HT1080 (cell line): ENCODE results near the gene GOLGA8T. TPM values are rescaled to one million over a fixed set of nuclear protein-coding genes. Genes with fewer than 3 reads are reported as not detected.
"Not testable (repeated sequence)": the region's sequence is repeated elsewhere in the genome, so short reads cannot be mapped to it uniquely, and the experiment has no call there.

Source experiments
- DNase-seq: peaks from one replicate; pipeline ENCODE4 v3.0.0-alpha.2; 2015; ENCODE audit warnings: low read depth
- polyA plus RNA-seq, 2 experiments: library from polyadenylated mRNA; depleted of rRNA; stranded (reverse); fragments of >200 nt; gene quantifications; 2 replicates each; pipeline ENCODE4 v1.2.3, GENCODE V29; 2015
- total RNA-seq: library from RNA; depleted of rRNA; stranded (reverse); fragments of >200 nt; shearing (Covaris generic); gene quantifications from 2 replicates; pipeline ENCODE4 v1.2.3, GENCODE V29; 2014; rRNA removed

The GOLGA8T gene
- 0.06 and 0.17 TPM in 2 replicates for total RNA-seq
- polyA plus RNA-seq (2015; cell fraction: cytosol; rRNA removed) = not detected in 2 replicates
- 0.46 TPM in 1 of 2 replicates, not detected in the other for polyA plus RNA-seq (2015; cell fraction: nucleus; rRNA removed)

DNA sequence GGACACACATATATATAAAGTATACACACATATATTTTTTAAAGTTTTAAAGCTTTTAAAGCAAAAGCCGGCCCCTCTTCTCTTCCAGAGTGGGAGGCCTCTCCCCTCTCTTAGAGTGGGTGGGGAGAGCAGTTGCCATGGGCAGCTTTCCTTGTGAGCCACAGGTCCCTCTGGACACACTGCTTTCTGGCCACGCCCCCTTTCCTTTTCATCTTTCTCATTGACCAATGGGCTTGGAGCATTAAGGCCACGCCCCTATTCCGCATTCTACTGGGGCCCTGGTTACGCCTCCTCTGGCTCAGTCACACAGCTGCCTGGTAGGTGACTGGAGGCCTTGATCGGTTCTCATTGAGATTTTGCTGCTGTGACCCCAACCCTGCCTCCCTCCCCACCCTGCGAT is at the start of gene GOLGA8T:
Gene GOLGA8T (plus strand): TSS at position 301 of the 400 bp plus-strand sequence. CDS start 98 bp downstream, at position 399.
- not testable (repeated sequence) for DNase-seq

DNA sequence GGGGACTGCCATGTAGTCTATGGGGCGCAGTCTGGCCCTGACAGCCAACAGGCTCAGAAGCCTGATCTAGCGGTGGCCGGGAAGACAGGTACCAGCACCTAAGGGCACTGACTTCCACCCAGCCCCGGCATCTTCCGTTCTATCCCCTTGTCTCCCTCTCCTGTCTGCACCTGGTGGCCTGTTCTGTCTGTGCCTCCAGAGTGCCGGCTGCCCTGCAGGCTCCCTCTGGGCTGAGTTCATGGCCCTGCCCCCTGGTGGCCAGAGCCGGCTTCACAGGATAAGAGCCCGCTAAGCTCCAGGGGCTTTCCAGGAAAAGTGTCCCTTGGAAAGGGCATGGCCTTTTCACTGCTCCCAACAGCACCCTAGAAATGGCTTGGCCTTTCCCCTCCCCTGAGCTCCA is 37.0 kb upstream of the GOLGA8T start:
- DNase-seq = not testable (repeated sequence)

DNA sequence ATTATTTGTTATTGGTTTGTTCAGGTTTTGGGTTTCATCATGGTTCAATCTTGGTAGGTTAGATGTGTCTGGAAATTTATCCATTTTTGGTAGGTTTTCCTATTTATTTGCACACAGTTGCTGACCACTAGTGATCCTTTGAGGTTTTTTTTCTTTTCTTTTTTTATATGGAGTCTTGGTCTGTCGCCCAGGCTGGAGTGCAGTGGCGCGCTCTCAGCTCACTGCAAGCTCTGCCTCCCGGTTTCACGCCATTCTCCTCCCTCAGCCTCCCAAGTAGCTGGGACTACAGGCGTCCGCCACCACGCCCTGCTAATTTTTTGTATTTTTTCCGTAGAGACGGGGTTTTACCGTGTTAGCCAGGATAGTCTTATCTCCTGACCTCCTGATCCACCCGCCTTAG is 32.0 kb upstream of the GOLGA8T start:
- DNase-seq = not testable (repeated sequence)

- not testable (repeated sequence) for DNase-seq
These were observed 30.8 kb upstream of the GOLGA8T start for GRCh38 chr15:30103941-30104507.

DNA sequence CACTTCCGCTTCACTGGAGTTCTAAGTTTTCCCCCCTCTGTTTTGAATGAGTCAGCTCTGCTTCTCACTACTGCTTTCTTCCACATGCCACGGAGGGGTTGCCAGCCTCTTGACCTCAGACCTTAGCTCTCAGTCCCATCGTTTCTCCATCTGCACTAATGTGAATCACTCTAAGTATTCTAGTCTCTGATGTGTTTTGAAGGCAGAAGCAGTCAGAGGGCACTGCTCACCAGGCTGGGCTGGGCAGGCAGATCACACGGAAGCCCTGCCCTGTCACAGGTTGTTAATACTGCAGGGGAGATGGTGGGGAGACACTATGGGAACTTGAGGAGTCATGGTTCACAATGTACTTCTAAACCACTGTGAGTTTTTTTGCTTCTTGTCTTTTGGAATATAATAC is 24.3 kb upstream of the GOLGA8T start:
- DNase-seq = not testable (repeated sequence)

GRCh38 chr15:30130066-30130465 is 4.8 kb upstream of the GOLGA8T start:
- peak; percentile 0 for DNase-seq

DNA sequence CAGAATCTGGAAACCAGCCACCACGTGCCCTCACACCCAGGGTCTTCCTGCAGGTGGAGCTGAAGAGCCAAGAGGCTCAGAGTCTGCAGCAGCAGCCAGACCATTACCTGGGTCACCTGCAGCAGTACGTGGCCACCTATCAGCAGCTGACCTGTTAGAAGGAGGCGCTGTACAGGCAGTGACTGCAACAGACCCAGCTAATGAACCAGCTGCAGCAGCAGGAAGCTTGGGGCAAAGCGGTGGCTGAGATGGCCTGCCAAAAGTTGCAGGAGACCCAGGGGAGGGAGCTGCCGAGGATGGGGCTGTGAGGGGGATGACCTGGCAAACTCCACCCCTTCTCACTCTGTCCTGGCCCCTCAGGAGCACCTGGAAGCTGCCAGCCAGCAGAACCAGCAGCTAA is 8.4 kb downstream of the GOLGA8T start:
- DNase-seq = not testable (repeated sequence)

DNA sequence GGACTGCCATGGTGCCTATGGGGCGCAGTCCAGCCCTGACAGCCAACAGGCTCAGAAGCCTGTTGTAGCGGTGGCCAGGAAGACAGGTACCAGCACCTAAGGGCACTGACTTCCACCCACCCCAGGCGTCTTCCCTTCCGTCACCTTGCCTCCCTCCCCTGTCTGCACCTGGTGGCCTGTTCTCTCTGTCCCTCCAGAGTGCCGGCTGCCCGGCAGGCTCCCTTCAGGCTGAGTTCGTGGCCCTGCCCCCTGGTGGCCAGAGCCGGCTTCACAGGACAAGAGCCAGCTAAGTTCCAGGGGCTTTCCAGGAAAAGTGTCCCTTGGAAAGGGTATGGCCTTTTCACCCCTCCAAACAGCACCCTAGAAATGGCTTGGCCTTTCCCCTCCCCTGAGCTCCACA is 15.0 kb downstream of the GOLGA8T start:
- not testable (repeated sequence) for DNase-seq

GRCh38 chr15:30162479-30163357 is 27.9 kb downstream of the GOLGA8T start:
- not testable (repeated sequence) for DNase-seq

DNA sequence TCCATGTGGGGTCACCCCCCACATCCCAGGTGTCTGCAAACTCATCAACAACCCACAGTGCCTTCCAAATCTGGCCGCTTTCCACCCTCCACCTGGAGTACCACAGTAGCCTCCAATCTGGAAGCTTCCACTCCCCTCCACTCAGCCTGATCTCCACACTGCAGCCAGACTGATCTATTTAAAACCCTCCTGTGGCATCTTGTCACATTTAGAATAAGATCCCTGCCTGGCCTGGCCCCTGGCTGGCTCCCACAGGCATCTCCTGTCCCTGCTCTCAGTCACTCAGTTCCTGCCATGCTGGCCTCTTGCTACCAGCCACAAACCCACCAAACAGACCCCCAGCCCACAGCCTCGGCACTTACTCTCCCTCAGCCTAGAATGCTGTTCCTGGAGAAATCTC is 28.9 kb downstream of the GOLGA8T start:
- not testable (repeated sequence) for DNase-seq

DNA sequence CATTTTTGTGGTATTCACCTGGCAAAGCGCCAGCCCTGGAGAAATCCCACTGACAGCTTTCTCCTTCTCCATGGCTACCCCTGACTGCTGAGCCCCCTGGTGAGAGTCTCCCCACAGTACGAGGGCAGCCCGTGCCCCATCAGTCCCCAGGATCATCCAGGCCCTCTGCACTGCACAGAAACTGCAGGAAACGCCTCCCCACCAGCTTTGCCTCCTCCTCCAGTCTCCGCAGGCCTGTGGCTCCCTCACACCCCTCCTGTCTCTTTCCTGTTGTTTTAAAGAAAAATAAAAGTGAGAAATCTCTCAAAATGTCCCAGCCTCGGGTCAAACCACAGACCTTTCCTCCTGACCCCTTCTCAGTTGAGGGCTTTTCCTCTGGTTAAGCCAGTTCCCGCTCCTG is 29.4 kb downstream of the GOLGA8T start:
- DNase-seq = not testable (repeated sequence)

DNA sequence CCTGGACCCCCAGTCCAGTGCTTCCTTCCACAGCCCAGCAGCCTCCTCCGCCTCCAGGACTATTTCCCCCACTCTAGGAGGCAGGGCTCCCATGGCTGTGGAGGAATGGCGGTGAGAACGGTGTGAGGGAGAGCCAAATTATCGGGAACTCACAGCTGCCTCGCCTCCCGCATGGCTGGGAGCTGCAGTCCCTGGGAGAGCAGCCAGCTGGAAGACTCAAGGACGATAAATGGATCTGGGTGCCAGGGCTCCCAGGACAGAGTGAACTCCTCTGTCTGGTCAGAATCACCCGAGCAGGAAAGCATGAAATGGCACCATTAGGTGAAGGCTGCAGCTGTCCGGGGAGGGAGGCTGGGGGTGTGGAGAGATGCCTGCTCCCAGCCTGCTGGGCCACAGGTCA is 32.6 kb downstream of the GOLGA8T start:
- DNase-seq = not testable (repeated sequence)

DNA sequence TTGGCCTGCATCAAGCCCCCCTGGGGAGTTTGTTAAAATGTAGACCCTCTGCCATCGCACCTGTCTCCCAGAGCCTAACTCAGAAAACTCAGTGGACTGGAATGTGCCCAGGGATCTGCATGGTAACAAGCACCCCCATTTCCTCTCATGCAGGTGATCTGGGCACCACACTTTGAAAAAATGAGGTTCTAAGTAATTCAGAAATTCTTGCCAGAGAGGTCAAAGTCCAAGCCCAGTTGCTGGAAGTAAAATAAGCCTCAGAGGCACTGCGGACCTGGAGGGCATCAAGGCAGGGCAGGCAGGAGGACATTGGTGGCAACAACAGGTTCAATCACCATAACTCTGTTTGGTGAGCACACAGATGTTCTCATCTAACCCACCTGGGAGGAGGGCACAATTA is 33.0 kb downstream of the GOLGA8T start:
- not testable (repeated sequence) for DNase-seq

GRCh38 chr15:30171452-30171851 is 36.6 kb downstream of the GOLGA8T start:
- not testable (repeated sequence) for DNase-seq

- DNase-seq = peak; percentile 2
These were observed 38.3 kb downstream of the GOLGA8T start for GRCh38 chr15:30173041-30173608.

DNA sequence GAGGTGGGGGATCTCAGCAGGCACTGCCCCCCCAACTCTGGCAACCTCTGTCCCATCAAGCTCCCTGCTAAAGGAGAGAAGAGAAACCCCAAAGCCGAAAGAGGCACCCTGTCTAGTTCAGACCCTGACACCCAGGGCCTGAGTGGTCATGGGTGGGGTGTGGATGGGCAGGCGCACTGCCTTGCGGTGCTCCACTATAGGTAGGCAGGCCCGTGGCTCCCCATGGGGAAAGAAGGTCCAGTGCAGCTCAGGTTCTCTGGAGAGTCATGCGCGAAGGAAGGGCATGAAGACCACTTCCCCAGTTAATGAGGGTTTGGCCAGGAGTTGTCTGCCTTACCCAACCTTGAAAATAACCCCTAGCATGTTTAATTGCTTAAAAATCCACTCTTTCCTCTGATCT is 40.4 kb downstream of the GOLGA8T start:
- DNase-seq = peak; percentile 0

GRCh38 chr15:30176613-30177012 is 41.8 kb downstream of the GOLGA8T start:
- DNase-seq = not testable (repeated sequence)

DNA sequence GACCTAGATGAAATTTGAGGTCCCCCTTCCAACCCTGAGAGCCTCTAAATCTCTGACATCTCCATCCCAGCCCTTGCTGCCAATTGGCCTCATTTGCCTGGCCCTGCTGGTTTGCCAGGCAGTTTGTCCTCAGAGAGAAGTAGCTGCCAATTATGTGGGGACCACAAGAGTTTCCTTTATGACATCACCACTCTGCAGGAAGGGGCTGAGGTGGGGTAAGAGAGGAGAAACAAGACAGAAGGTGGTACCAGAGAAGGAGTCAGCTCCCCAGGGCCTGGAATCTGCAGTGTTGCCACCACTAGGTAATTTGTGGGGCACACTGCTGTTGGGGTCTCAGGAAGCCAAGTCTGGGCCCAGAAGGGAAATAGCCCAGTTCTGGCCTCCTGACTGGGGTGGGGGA is 45.0 kb downstream of the GOLGA8T start:
- DNase-seq = not testable (repeated sequence)

DNA sequence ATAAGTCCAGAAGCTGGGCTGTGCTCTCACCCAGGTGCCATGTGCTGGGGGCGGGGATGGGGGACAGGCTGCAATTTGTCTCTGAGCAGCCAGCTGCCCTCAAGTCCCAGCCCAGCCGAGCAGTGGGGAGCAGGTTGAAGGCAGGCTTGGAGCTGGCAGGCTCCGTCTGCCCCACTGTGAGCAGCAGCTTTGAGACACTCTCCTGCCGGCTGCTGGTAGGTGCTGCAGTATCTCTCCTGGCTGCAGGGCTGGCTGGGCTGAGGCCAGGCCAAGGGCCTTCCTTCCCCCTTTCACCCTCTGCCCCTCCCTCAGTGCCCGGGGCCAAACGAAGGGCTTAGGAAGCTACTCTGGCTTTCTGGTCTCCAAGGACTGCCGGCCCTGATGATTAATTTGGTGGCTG is 50.6 kb downstream of the GOLGA8T start:
- not testable (repeated sequence) for DNase-seq

GRCh38 chr15:30187429-30187828 is 52.6 kb downstream of the GOLGA8T start:
- DNase-seq = not testable (repeated sequence)

GRCh38 chr15:30189754-30190153 is 54.9 kb downstream of the GOLGA8T start:
- not testable (repeated sequence) for DNase-seq

DNA sequence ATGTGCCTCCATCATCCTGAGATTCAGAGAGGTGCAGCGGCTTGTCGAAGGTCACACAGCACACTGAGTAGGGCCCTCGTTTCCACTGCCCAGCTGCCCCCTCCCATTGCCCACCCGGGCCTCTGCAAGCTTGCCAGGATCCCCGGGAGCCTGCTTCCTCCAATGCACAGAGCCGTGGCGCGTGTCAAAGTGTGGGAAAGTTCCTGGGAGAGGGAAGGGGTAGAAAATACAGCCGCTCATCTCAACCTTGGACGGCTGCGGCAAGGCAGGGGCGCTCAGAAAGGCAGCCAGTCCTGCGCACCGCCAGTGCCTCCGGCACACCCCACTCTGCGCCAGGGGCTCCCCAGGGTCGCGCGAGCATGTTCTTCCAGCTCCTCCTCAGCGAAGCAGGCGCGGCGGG is 56.3 kb downstream of the GOLGA8T start:
- DNase-seq = not testable (repeated sequence)
